ENCODE measurements around the gene STOX1. TPM values are rescaled to one million over a fixed set of nuclear protein-coding genes. Genes with fewer than 3 reads are reported as not detected.

The STOX1 gene
- total and polyA plus RNA-seq, 2 of the 13 experiments (the other 11 are each of a cell fraction or from before 2014, with no cell fraction given): 2.5 to 6.0 TPM

- TF ChIP-seq DMTF1 (CRISPR knock-in tag; IDR thresholded peaks at IDR 0.05) (no peak), RBM22 (optimal IDR thresholded peaks at IDR 0.05; ENCODE audit: low read length) (no peak), ZNF512B (CRISPR knock-in tag; IDR thresholded peaks at IDR 0.05; ENCODE audit: borderline replicate concordance) (0 out of 2 replicates have a peak, but pooled peaks have one; percentile 55), ARID5B (CRISPR knock-in tag; IDR thresholded peaks at IDR 0.05) (peak; percentile 24; the same call in 1 of the 2 replicates), TCF12 (IDR thresholded peaks at IDR 0.05) (no peak), TCF12 (CRISPR knock-in tag; IDR thresholded peaks at IDR 0.05) (no peak), ZNF816 (CRISPR knock-in tag; IDR thresholded peaks at IDR 0.05; ENCODE audit: borderline replicate concordance) (no peak), ZBTB2 (CRISPR knock-in tag; IDR thresholded peaks at IDR 0.05; ENCODE audit: low read depth) (peak; percentile 83), EZH2 (conservative IDR thresholded peaks at IDR 0.05; ENCODE audit: low read depth, low read length) (no peak), ZNF746 (CRISPR knock-in tag; IDR thresholded peaks at IDR 0.05) (no peak; the same call in 1 of the 2 replicates), ZNF501 (CRISPR knock-in tag; IDR thresholded peaks at IDR 0.05) (peak; percentile 79; the same call in 1 of the 2 replicates), ZNF639 (CRISPR knock-in tag; conservative IDR thresholded peaks at IDR 0.05) (no peak; the same call in none of the 2 replicates), TEF (CRISPR knock-in tag; IDR thresholded peaks at IDR 0.05) (no peak), ZBTB14 (CRISPR knock-in tag; IDR thresholded peaks at IDR 0.05) (no peak)
Observed at GRCh38 chr10:68900427-68901104, 73.2 kb downstream of the STOX1 start (continued).
